Measurements from ENCODE around the gene UBE3C.

GRCh38 chr7:157194948-157195347 lies 56.2 kb downstream of the UBE3C start:
- TF ChIP-seq RAD21 (IDR thresholded peaks at IDR 0.05; ENCODE audit: low read depth) (no peak), TAF1 (IDR thresholded peaks at IDR 0.05; ENCODE audit: low read depth) (no peak), EP300 (IDR thresholded peaks at IDR 0.05; ENCODE audit: borderline replicate concordance) (no peak), TCF12 (IDR thresholded peaks at IDR 0.05; ENCODE audit: low read depth) (no peak), FOXM1 (IDR thresholded peaks at IDR 0.05; ENCODE audit: borderline replicate concordance, low read depth) (no peak), TEAD4 (IDR thresholded peaks at IDR 0.05) (no peak), EGR1 (IDR thresholded peaks at IDR 0.05) (no peak), YY1 (IDR thresholded peaks at IDR 0.05; ENCODE audit: low read depth) (no peak), MAX (IDR thresholded peaks at IDR 0.05) (no peak), REST (IDR thresholded peaks at IDR 0.05; ENCODE audit: low read depth) (no peak), ZBTB7A (IDR thresholded peaks at IDR 0.05; ENCODE audit: low read depth) (no peak), CREB1 (IDR thresholded peaks at IDR 0.05; ENCODE audit: low read depth) (no peak), NFIC (IDR thresholded peaks at IDR 0.05) (no peak)

All from Ishikawa (cell line).